Activated CD4-positive, alpha-beta memory T cell treated with anti-CD3 and anti-CD28 coated beads for 36 hours (primary cell): ENCODE results near the gene TNK1. TPM values are rescaled to one million over a fixed set of nuclear protein-coding genes. Genes with fewer than 3 reads are reported as not detected.
"Not testable (repeated sequence)": the region's sequence is repeated elsewhere in the genome, so short reads cannot be mapped to it uniquely, and the experiment has no call there.

Experiments used
- CTCF ChIA-PET: fragments of 350-600 bp; sonication (Branson Sonifier 250); formaldehyde crosslinking; loops from one replicate; lab custom pipeline; 2021; ENCODE audit warnings: antibody characterized with exemption, inconsistent platforms; lab: Charles Lee
- POLR2A ChIA-PET: fragments of 350-600 bp; sonication (Branson Sonifier 250); formaldehyde crosslinking; loops from one replicate; lab custom pipeline; 2021; ENCODE audit warnings: antibody characterized with exemption; lab: Charles Lee
- DNase-seq: peaks from one replicate; pipeline ENCODE4 v3.0.0-alpha.2; 2020
- H3K27ac Mint-ChIP-seq: one replicate; pipeline ENCODE4 v1.8.0; 2021; ENCODE audit warnings: mixed read lengths
- H3K27me3 Mint-ChIP-seq: one replicate; pipeline ENCODE4 v1.8.0; 2021; ENCODE audit warnings: mixed read lengths
- H3K36me3 Mint-ChIP-seq: one replicate; pipeline ENCODE4 v1.8.0; 2021; ENCODE audit warnings: mixed read lengths
- H3K4me1 Mint-ChIP-seq: one replicate; pipeline ENCODE4 v1.8.0; 2021; ENCODE audit warnings: low read depth, mixed read lengths
- H3K4me3 Mint-ChIP-seq: one replicate; pipeline ENCODE4 v1.8.0; 2021; ENCODE audit warnings: mild to moderate bottlenecking, mixed read lengths
- H3K9me3 Mint-ChIP-seq: one replicate; pipeline ENCODE4 v1.8.0; 2021; ENCODE audit warnings: mixed read lengths
- intact Hi-C: fragments of 100-400 bp; cut with micrococcal nuclease; formaldehyde crosslinking; loops from one replicate; pipeline ENCODE4 v1.15.1; 2023
- total RNA-seq, 2 experiments: library from RNA; stranded (reverse); gene quantifications; one replicate each; pipeline ENCODE4 v1.2.3, GENCODE V29; 2021

Gene TNK1
- total RNA-seq, 2 experiments from 2014 or later = 3.7 to 4.4 TPM

DNA sequence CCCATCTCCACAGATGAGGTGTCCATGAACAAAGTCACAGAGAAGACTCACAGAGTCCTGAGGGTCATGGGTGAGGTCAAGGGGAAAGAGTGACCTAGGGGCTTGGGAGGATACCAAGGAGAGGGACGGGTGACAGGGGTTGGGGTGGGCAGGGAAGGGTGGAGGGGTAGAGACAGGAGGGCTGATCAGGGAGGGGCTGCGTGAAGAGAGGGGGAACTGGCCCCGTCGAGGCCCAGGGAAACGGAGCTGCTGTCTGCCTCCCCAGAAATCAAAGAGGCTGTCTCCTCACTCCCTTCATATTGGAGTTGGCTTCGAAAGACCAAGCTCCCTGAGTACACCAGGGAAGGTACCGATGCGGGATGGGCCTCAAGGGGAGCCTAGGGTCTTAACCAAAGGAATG, 25.3 kb upstream of the TNK1 start:
- ChIA-PET POLR2A (interaction anchor here (0.7 to 2.1 kb wide), 5 partner anchors 18 to 331 kb away, joined by 3 to 7 read pairs (median 4); partner anchors contain the start of genes ACAP1 and TP53), CTCF (interaction anchor here (0.6 to 4.0 kb wide), 56 partner anchors 9 to 333 kb away, joined by 3 to 71 read pairs (median 4); partner anchors contain the start of genes ACAP1, FGF11, GPS2 and MPDU1)
- H3K4me3 Mint-ChIP-seq = no peak overlapping the region
- intact Hi-C loops = no loop called here
- DNase-seq = no peak
- no peaks in the 10 kb centered on the region for H3K27me3 Mint-ChIP-seq
- peaks cover 11% of the 10 kb centered on the region for H3K36me3 Mint-ChIP-seq
- H3K9me3 Mint-ChIP-seq = no peaks in the 10 kb centered on the region
- H3K4me1 Mint-ChIP-seq = peaks cover 29% of the 10 kb centered on the region
- H3K27ac Mint-ChIP-seq = no peak overlapping the region

DNA sequence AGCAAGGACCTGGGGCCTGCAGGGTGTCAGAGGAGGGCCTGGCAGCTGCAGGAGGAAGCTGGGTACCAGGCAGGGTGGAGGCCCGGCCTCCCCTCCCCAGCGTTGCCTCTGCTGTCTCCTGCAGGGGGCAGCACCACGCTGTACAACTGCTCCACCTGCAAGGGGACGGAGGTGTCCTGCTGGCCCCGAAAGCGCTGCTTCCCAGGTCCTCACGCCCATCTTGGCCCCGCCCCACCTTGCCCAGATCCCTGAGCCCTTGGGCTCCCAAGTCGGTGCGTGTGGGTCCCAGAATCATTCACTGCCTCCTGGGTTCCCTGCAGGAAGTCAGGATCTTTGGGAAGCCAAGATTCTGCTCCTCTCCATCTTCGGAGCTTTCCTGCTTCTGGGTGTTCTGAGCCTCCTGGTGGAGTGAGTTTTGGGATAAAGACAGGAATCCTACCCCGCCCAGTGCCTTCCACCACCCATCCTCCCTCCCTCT, 24.8 kb upstream of the TNK1 start:
- no peaks in the 10 kb centered on the region for H3K27me3 Mint-ChIP-seq
- H3K36me3 Mint-ChIP-seq = peaks cover 8% of the 10 kb centered on the region
- intact Hi-C loops = loop anchor here (2.0 kb wide), 2 partner anchors 79 to 205 kb away; partner anchors contain the start of genes SENP3 and TMEM102
- no peak overlapping the region for H3K27ac Mint-ChIP-seq
- ChIA-PET POLR2A (interaction anchor here (0.7 to 1.1 kb wide), 4 partner anchors 19 to 331 kb away, joined by 3 to 4 read pairs (median 4); partner anchors contain the start of gene TP53), CTCF (interaction anchor here (0.6 to 4.0 kb wide), 58 partner anchors 10 to 332 kb away, joined by 3 to 71 read pairs (median 4); partner anchors contain the start of genes ACAP1, CHRNB1, FGF11 and GPS2)
- DNase-seq = peak; percentile 92
- H3K4me3 Mint-ChIP-seq = no peak overlapping the region
- no peaks in the 10 kb centered on the region for H3K9me3 Mint-ChIP-seq
- peaks cover 24% of the 10 kb centered on the region for H3K4me1 Mint-ChIP-seq

DNA sequence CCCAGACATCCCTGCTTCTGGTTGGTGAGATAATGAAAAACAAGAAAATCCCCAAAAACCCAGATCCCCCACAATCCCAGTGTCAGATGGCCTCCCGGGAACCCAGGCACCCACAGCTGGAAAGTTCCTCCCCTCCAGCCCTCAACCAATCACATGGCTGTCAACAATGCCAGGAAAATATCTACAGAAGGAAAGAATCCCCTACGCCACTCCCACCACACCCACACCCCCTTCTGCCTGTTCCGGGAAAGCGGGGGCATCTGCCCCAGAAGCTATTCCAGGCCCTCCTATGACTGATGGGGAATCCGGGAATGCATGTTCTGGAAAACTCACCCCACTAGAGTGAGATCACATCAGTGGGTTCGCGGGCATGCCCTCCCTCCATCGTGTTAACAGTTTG, 24.1 kb upstream of the TNK1 start:
- no peak for DNase-seq
- Mint-ChIP-seq H3K36me3 (peaks cover 5% of the 10 kb centered on the region), H3K27ac (no peak overlapping the region), H3K9me3 (no peaks in the 10 kb centered on the region), H3K4me3 (no peak overlapping the region), H3K4me1 (peaks cover 21% of the 10 kb centered on the region), H3K27me3 (no peaks in the 10 kb centered on the region)
- POLR2A ChIA-PET = no interaction called here
- CTCF ChIA-PET = interaction anchor here (1.0 to 4.0 kb wide), 19 partner anchors 11 to 238 kb away, joined by 3 to 71 read pairs (median 7); partner anchors contain the start of genes ACAP1, CHRNB1, FGF11 and NEURL4
- intact Hi-C loops = loop anchor here (2.0 kb wide), 2 partner anchors 78 to 204 kb away; partner anchors contain the start of genes SENP3 and TMEM102

DNA sequence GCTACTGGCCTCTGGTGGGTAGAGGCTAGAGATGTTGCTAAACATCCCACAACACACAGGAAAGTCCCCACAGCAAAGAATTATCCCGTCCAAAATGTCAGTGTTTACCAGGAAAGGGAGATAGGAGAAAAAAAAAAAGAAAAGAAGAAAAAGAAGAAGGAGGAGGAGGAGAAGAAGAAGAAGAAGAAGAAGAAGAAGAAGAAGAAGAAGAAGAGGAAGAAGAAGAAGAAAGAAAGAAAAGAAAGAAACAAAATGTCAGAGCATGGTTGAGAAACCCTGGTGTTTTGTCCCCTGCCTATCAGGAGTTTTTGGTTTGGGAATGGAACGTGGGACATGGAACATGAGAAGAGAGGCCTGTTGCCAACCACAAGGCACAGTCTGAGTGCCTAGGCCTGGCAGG, 23.5 kb upstream of the TNK1 start:
- POLR2A ChIA-PET = no interaction called here

DNA sequence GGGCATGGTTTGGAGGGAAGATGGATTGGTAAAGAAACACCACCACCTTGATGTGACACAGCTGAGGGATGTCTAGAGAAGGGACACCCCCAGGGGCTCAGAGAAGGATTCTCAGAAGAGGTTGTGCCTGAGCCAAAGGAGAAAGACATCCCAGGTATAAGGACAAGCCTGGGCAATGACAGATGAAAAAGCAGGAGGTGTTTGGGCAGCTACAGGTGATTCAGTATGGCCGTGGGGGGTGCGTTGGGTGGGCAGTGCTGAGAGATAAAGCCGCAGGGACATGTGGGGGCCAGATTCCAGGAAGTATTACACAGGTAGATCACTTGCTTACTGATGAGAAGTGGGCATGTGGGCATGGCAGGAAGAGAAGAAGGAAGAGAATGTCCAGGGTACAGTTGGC, 19.0 kb upstream of the TNK1 start:
- intact Hi-C loops = no loop called here
- ChIA-PET POLR2A (no interaction called here), CTCF (interaction anchor here (0.6 to 1.4 kb wide), 4 partner anchors 8 to 161 kb away, joined by 3 read pairs; no protein-coding TSS in a partner anchor)
- H3K36me3 Mint-ChIP-seq = no peaks in the 10 kb centered on the region
- no peaks in the 10 kb centered on the region for H3K4me1 Mint-ChIP-seq
- no peak overlapping the region for H3K27ac Mint-ChIP-seq
- no peak for DNase-seq
- H3K27me3 Mint-ChIP-seq = no peaks in the 10 kb centered on the region
- H3K9me3 Mint-ChIP-seq = no peaks in the 10 kb centered on the region
- no peak overlapping the region for H3K4me3 Mint-ChIP-seq

More for the DNA sequence above, 23.5 kb upstream of the TNK1 start:
- Mint-ChIP-seq H3K4me3 (no peak overlapping the region), H3K36me3 (peaks cover 4% of the 10 kb centered on the region), H3K9me3 (no peaks in the 10 kb centered on the region), H3K27me3 (no peaks in the 10 kb centered on the region), H3K27ac (no peak overlapping the region), H3K4me1 (peaks cover 19% of the 10 kb centered on the region)
- CTCF ChIA-PET = interaction anchor here (0.7 to 3.6 kb wide), 4 partner anchors 56 to 157 kb away, joined by 3 to 19 read pairs (median 4); partner anchors contain the start of genes ELP5 and SPEM2
- DNase-seq = no peak
- intact Hi-C loops = loop anchor here (2.0 kb wide), 2 partner anchors 77 to 203 kb away; partner anchors contain the start of genes SENP3 and TMEM102

DNA sequence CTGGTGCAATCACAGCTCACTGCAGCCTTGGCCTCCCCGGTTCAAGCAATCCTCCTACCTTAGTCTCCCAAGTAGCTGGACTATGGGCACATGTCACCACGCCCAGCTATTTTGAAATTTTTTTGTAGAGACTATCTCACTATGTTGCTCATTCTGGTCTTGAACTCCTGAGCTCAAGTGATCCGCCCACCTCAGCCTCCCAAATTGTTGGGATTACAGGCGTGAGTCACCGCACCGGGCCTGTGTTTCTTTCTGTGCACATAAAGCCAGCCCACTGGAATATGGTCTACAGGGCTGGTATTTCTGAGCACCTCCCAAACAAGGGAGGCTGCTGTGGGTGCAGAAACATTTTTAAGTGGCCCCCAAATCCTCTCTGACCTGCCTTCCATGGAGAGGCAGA, 17.6 kb upstream of the TNK1 start:
- H3K27me3 Mint-ChIP-seq = no peaks in the 10 kb centered on the region

DNA sequence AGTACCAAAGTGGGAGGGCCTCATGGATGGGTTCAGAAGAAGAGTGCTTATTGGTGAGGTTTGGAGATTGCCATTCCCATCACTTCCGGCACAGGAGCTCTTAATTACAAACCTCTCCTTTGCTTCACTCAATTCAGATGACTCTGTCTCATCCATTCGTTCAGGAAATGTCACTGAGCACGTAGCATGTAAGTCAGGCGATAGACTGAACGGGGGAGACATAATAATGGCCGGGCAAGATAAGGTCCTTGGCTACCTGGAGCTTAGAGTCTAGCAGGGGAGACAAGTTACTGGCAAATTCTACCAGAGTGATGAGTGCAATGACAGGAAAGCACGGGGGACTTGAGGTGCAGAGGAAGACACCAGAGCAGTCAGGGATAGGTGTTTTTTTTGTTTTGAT, 14.9 kb upstream of the TNK1 start:
- H3K4me1 Mint-ChIP-seq, CTCF ChIA-PET, H3K9me3 Mint-ChIP-seq, H3K36me3 Mint-ChIP-seq, H3K27me3 Mint-ChIP-seq, intact Hi-C loops, H3K4me3 Mint-ChIP-seq, DNase-seq, POLR2A ChIA-PET, H3K27ac Mint-ChIP-seq: not testable (repeated sequence)

More for the DNA sequence above, 17.6 kb upstream of the TNK1 start:
- intact Hi-C loops = no loop called here
- Mint-ChIP-seq H3K9me3 (no peaks in the 10 kb centered on the region), H3K4me3 (no peak overlapping the region), H3K27ac (no peak overlapping the region), H3K36me3 (no peaks in the 10 kb centered on the region), H3K4me1 (no peaks in the 10 kb centered on the region)
- POLR2A ChIA-PET = no interaction called here
- CTCF ChIA-PET = interaction anchor here (0.8 to 1.3 kb wide), 2 partner anchors 73 to 197 kb away, joined by 3 read pairs; no protein-coding TSS in a partner anchor
- DNase-seq = no peak

DNA sequence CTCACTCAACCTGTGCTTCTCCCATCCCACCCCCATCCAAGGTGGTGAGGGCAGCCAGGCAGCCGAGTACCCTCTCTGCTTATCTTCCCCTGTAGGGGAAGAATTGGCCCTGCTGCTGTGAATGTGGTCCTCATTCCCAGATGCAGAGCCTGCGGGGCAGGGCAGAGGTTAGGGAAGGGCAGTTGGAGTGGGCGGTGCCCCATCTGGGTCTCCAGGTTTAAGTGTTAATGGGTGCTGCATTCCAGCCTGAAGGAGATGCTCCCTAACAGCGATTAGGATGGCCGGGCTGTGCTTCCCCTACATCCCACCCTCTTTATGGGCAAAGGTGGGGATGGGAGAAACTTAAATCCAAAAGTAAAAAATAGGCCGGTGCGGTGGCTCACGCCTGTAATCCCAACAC, 13.8 kb upstream of the TNK1 start:
- Mint-ChIP-seq H3K9me3 (no peaks in the 10 kb centered on the region), H3K4me3 (no peak overlapping the region), H3K27me3 (no peaks in the 10 kb centered on the region), H3K4me1 (no peaks in the 10 kb centered on the region), H3K36me3 (no peaks in the 10 kb centered on the region), H3K27ac (no peak overlapping the region)
- CTCF ChIA-PET = interaction anchor here (1.3 to 1.4 kb wide), 2 partner anchors 11 to 148 kb away, joined by 3 to 8 read pairs; no protein-coding TSS in a partner anchor
- intact Hi-C loops = no loop called here
- DNase-seq = no peak
- POLR2A ChIA-PET = no interaction called here

DNA sequence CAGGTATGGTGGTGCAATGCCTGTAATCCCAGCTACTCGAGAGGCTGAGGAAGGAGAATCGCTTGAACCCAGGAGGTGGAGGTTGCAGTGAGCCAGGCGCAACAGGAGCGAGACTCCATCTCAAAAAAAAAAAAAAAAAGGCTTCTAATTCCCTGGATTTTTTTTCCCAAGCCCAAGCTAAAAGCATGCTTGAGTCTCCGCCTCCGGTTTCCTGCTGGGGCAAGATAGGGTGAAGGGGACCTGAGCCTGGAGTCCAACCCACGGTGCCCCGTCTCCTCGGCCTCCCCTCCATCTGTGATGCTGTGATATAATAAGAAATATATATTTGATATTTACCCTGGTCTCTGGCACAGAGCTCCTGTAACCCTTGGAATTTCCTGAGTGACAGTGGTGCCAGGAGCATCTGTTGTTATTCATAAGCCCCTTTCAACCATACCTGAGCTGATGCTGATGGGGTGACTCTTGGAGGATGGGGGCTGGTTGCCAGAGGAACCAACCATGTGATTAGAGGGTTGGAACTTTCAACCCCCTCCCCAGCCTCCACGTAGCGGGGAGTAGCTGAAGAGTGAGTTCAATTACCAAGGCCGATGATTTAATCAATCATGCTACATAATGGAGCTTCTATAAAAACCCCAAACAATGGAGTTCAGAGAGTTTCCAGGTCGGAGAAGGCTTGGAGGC, 12.8 kb upstream of the TNK1 start:
- Mint-ChIP-seq H3K4me1 (no peaks in the 10 kb centered on the region), H3K36me3 (no peaks in the 10 kb centered on the region), H3K4me3 (no peak overlapping the region), H3K27me3 (no peaks in the 10 kb centered on the region), H3K9me3 (no peaks in the 10 kb centered on the region), H3K27ac (no peak overlapping the region)
- ChIA-PET POLR2A (no interaction called here), CTCF (interaction anchor here (0.6 to 1.4 kb wide), 3 partner anchors 12 to 147 kb away, joined by 3 to 8 read pairs (median 3); no protein-coding TSS in a partner anchor)
- intact Hi-C loops = no loop called here
- DNase-seq = no peak

DNA sequence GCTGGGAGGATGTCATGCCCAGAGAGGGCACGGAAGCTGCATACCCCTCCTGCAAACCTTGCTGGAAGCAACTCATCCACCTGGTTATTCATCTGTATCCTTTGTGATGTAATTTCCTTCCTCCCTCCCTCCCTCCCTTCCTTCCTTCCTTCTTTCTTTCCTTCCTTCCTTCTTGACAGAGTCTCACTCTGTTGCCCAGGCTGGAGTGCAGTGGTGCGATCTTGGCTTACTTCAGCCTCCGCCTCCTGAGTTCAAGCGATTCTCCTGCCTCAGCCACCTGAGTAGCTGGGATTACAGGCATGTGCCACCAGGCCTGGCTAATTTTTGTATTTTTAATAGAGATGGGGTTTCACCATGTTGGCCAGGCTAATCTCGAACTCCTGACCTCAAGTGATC, 12.3 kb upstream of the TNK1 start:
- H3K9me3 Mint-ChIP-seq, H3K4me1 Mint-ChIP-seq, DNase-seq, POLR2A ChIA-PET, H3K27me3 Mint-ChIP-seq, intact Hi-C loops, H3K27ac Mint-ChIP-seq, H3K36me3 Mint-ChIP-seq, H3K4me3 Mint-ChIP-seq: not testable (repeated sequence)
- CTCF ChIA-PET = interaction anchor here (1.3 to 1.4 kb wide), 2 partner anchors 13 to 147 kb away, joined by 3 to 8 read pairs; no protein-coding TSS in a partner anchor

DNA sequence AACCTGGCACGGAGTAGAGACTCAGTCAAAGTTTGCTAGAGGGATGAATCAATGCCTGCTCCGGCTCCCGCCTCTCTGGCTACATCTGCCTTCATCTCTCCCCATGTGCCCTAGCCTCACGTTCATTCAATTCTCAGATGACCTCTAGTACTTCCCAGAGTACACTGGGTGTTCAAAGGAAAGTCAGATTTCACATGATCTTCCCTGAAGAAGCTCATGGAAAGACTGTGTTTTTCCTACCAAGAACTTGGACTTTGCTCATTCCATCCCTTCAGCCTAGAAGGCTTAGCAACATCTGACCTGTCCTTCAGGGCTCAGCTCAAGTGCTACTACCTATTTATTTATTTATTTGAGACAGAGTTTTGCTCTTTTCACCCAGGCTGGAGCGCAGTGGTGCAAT, 11.1 kb upstream of the TNK1 start:
- CTCF ChIA-PET = no interaction called here
- Mint-ChIP-seq H3K4me1 (no peaks in the 10 kb centered on the region), H3K36me3 (no peaks in the 10 kb centered on the region), H3K27ac (no peak overlapping the region), H3K9me3 (no peaks in the 10 kb centered on the region), H3K4me3 (no peak overlapping the region), H3K27me3 (no peaks in the 10 kb centered on the region)
- DNase-seq = no peak
- intact Hi-C loops = no loop called here
- POLR2A ChIA-PET = no interaction called here

DNA sequence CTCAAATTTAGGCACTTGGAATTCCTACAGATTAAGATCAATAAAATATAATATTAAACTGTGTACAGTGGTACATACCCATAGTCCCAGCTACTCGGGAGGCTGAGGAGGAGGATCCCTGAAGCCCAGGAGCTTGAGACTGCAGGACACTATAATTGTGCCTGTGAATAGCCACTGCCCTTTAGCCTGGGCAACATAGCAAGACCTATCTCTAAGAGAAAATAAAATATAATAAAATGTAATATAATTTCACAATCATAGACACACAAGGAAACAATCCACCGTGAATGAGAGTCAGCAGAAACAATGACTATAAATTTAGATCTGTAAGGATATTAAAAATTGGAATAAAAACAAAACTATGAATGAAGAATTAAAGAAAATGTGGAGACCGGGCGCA, 10.0 kb upstream of the TNK1 start:
- ChIA-PET POLR2A (interaction anchor here (0.6 to 0.8 kb wide), 3 partner anchors 10 to 205 kb away, joined by 3 read pairs; partner anchors contain the start of gene TNK1), CTCF (interaction anchor here (0.7 to 0.8 kb wide), 2 partner anchors 16 to 177 kb away, joined by 3 read pairs; partner anchors contain the start of gene TMEM95)
- intact Hi-C loops = no loop called here
- Mint-ChIP-seq H3K4me3 (no peak overlapping the region), H3K9me3 (no peaks in the 10 kb centered on the region), H3K4me1 (no peaks in the 10 kb centered on the region), H3K36me3 (no peaks in the 10 kb centered on the region), H3K27me3 (no peaks in the 10 kb centered on the region), H3K27ac (no peak overlapping the region)
- DNase-seq = no peak
